Measurements from ENCODE around the gene LAMA5. TPM values are rescaled to one million over a fixed set of nuclear protein-coding genes. Genes with fewer than 3 reads are reported as not detected.

The LAMA5 gene
- total and polyA plus RNA-seq, 3 experiments from 2014 or later = 0.13 to 0.78 TPM; not detected in 1

GRCh38 chr20:62405108-62405980 is 38.2 kb upstream of the LAMA5 start:
- Histone ChIP-seq H3K4me1 (ENCODE audit: insufficient read depth, low read length) (peaks cover 23% of the 10 kb centered on the region), H3K27ac (ENCODE audit: low read depth, low read length) (no peak overlapping the region), H3K4me3 (ENCODE audit: low read length) (no peak overlapping the region), H3K27me3 (ENCODE audit: insufficient read depth, low read length, poor library complexity, severe bottlenecking) (no peaks in the 10 kb centered on the region), H3K9me3 (ENCODE audit: low read length) (no peaks in the 10 kb centered on the region), H3K36me3 (ENCODE audit: insufficient read depth, low read length) (no peaks in the 10 kb centered on the region)
- peak overlapping the region in 7 of 8 donors; percentile 29 to 69 (median 60) for H3K27ac Mint-ChIP-seq
- H3K27me3 Mint-ChIP-seq = no peaks in the 10 kb centered on the region
- ChIA-PET CTCF (no interaction called here), POLR2A (interaction anchor here (0.9 kb wide), 1 partner anchor 14 kb away, joined by 3 read pairs; no protein-coding TSS in a partner anchor)
- H3K4me3 Mint-ChIP-seq = peak overlapping the region; percentile 71 to 87 (median 76)
- H3K9me3 Mint-ChIP-seq = no peaks in the 10 kb centered on the region
- no peak for DNase-seq
- H3K4me1 Mint-ChIP-seq = peaks cover 15 to 42% (median 20%) of the 10 kb centered on the region in 3 donors
- H3K36me3 Mint-ChIP-seq = peaks cover 0 to 8% (median 0%) of the 10 kb centered on the region in 3 donors

- peak overlapping the region in 2 of 8 donors; percentile 14 to 60 for H3K27ac Mint-ChIP-seq
These were observed 37.6 kb upstream of the LAMA5 start for GRCh38 chr20:62404761-62405107.

GRCh38 chr20:62404112-62404665 is 37.1 kb upstream of the LAMA5 start:
- Histone ChIP-seq H3K36me3 (ENCODE audit: insufficient read depth, low read length) (no peaks in the 10 kb centered on the region), H3K9me3 (ENCODE audit: low read length) (no peaks in the 10 kb centered on the region), H3K27me3 (ENCODE audit: insufficient read depth, low read length, poor library complexity, severe bottlenecking) (no peaks in the 10 kb centered on the region), H3K27ac (ENCODE audit: low read depth, low read length) (no peak overlapping the region), H3K4me3 (ENCODE audit: low read length) (no peak overlapping the region), H3K4me1 (ENCODE audit: insufficient read depth, low read length) (peaks cover 23% of the 10 kb centered on the region)
- Mint-ChIP-seq H3K27me3 (no peaks in the 10 kb centered on the region), H3K4me1 (peaks cover 15 to 31% (median 16%) of the 10 kb centered on the region in 3 donors), H3K27ac (peak overlapping the region in 5 of 8 donors; percentile 17 to 74 (median 38)), H3K4me3 (peak overlapping the region in 5 of 7 donors; percentile 32 to 81 (median 72)), H3K36me3 (peaks cover 0 to 8% (median 0%) of the 10 kb centered on the region in 3 donors), H3K9me3 (no peaks in the 10 kb centered on the region)
- CTCF ChIA-PET = no interaction called here
- no peak for DNase-seq
- POLR2A ChIA-PET = no interaction called here

More at GRCh38 chr20:62404761-62405107, 37.6 kb upstream of the LAMA5 start:
- ChIA-PET POLR2A (no interaction called here), CTCF (no interaction called here)
- H3K27me3 ChIP-seq (ENCODE audit: insufficient read depth, low read length, poor library complexity, severe bottlenecking) = no peaks in the 10 kb centered on the region
- no peaks in the 10 kb centered on the region for H3K9me3 ChIP-seq (ENCODE audit: low read length)
- no peak for DNase-seq
- H3K36me3 ChIP-seq (ENCODE audit: insufficient read depth, low read length) = no peaks in the 10 kb centered on the region
- no peak overlapping the region for H3K27ac ChIP-seq (ENCODE audit: low read depth, low read length)
- H3K27me3 Mint-ChIP-seq = no peaks in the 10 kb centered on the region
- no peaks in the 10 kb centered on the region for H3K9me3 Mint-ChIP-seq
- peaks cover 23% of the 10 kb centered on the region for H3K4me1 ChIP-seq (ENCODE audit: insufficient read depth, low read length)
- peaks cover 0 to 8% (median 0%) of the 10 kb centered on the region in 3 donors for H3K36me3 Mint-ChIP-seq
- peak overlapping the region in 1 of 7 donors; percentile 83 for H3K4me3 Mint-ChIP-seq
- H3K4me3 ChIP-seq (ENCODE audit: low read length) = no peak overlapping the region
- H3K4me1 Mint-ChIP-seq = peaks cover 15 to 36% (median 20%) of the 10 kb centered on the region in 3 donors

- ChIA-PET CTCF (no interaction called here), POLR2A (interaction anchor here (0.6 kb wide), 1 partner anchor 17 kb away, joined by 4 read pairs; no protein-coding TSS in a partner anchor)
- peak overlapping the region in 4 of 8 donors; percentile 60 to 74 (median 68) for H3K27ac Mint-ChIP-seq
- no peak overlapping the region for H3K27ac ChIP-seq (ENCODE audit: low read depth, low read length)
- no peak for DNase-seq
- no peaks in the 10 kb centered on the region for H3K36me3 ChIP-seq (ENCODE audit: insufficient read depth, low read length)
- peaks cover 23% of the 10 kb centered on the region for H3K4me1 ChIP-seq (ENCODE audit: insufficient read depth, low read length)
- H3K4me3 ChIP-seq (ENCODE audit: low read length) = no peak overlapping the region
- H3K27me3 ChIP-seq (ENCODE audit: insufficient read depth, low read length, poor library complexity, severe bottlenecking) = no peaks in the 10 kb centered on the region
- H3K27me3 Mint-ChIP-seq = no peaks in the 10 kb centered on the region
- H3K9me3 Mint-ChIP-seq = no peaks in the 10 kb centered on the region
- H3K4me3 Mint-ChIP-seq = peak overlapping the region in 3 of 7 donors; percentile 20 to 72 (median 66)
- no peaks in the 10 kb centered on the region for H3K9me3 ChIP-seq (ENCODE audit: low read length)
- peaks cover 15 to 31% (median 16%) of the 10 kb centered on the region in 3 donors for H3K4me1 Mint-ChIP-seq
- H3K36me3 Mint-ChIP-seq = peaks cover 0 to 8% (median 0%) of the 10 kb centered on the region in 3 donors
These were observed 36.2 kb upstream of the LAMA5 start for GRCh38 chr20:62403331-62403730.

- POLR2A ChIA-PET = no interaction called here
- H3K4me1 Mint-ChIP-seq = peaks cover 15 to 31% (median 16%) of the 10 kb centered on the region in 3 donors
These were observed 35.5 kb upstream of the LAMA5 start for GRCh38 chr20:62402456-62403150.

GRCh38 chr20:62401331-62401779 is 34.2 kb upstream of the LAMA5 start:
- H3K4me1 ChIP-seq (ENCODE audit: insufficient read depth, low read length) = peaks cover 12% of the 10 kb centered on the region
- Mint-ChIP-seq H3K4me3 (no peak overlapping the region), H3K9me3 (no peaks in the 10 kb centered on the region), H3K36me3 (peaks cover 0 to 9% (median 3%) of the 10 kb centered on the region in 3 donors), H3K4me1 (peaks cover 15 to 26% (median 16%) of the 10 kb centered on the region in 3 donors), H3K27me3 (no peaks in the 10 kb centered on the region), H3K27ac (no peak overlapping the region)
- H3K4me3 ChIP-seq (ENCODE audit: low read length) = no peak overlapping the region
- no peak for DNase-seq
- no peaks in the 10 kb centered on the region for H3K9me3 ChIP-seq (ENCODE audit: low read length)
- H3K36me3 ChIP-seq (ENCODE audit: insufficient read depth, low read length) = no peaks in the 10 kb centered on the region
- H3K27me3 ChIP-seq (ENCODE audit: insufficient read depth, low read length, poor library complexity, severe bottlenecking) = no peaks in the 10 kb centered on the region
- ChIA-PET CTCF (no interaction called here), POLR2A (no interaction called here)
- no peak overlapping the region for H3K27ac ChIP-seq (ENCODE audit: low read depth, low read length)

More at GRCh38 chr20:62402456-62403150, 35.5 kb upstream of the LAMA5 start:
- no peak for DNase-seq
- Mint-ChIP-seq H3K36me3 (peaks cover 0 to 8% (median 3%) of the 10 kb centered on the region in 3 donors), H3K4me3 (peak overlapping the region in 1 of 7 donors; percentile 72), H3K27me3 (no peaks in the 10 kb centered on the region), H3K27ac (peak overlapping the region in 1 of 8 donors; percentile 74), H3K9me3 (no peaks in the 10 kb centered on the region)
- CTCF ChIA-PET = no interaction called here
- H3K4me3 ChIP-seq (ENCODE audit: low read length) = no peak overlapping the region
- peaks cover 17% of the 10 kb centered on the region for H3K4me1 ChIP-seq (ENCODE audit: insufficient read depth, low read length)
- H3K36me3 ChIP-seq (ENCODE audit: insufficient read depth, low read length) = no peaks in the 10 kb centered on the region
- H3K27ac ChIP-seq (ENCODE audit: low read depth, low read length) = no peak overlapping the region
- no peaks in the 10 kb centered on the region for H3K9me3 ChIP-seq (ENCODE audit: low read length)
- no peaks in the 10 kb centered on the region for H3K27me3 ChIP-seq (ENCODE audit: insufficient read depth, low read length, poor library complexity, severe bottlenecking)

GRCh38 chr20:62400541-62400940 is 33.4 kb upstream of the LAMA5 start:
- Histone ChIP-seq H3K36me3 (ENCODE audit: insufficient read depth, low read length) (no peaks in the 10 kb centered on the region), H3K9me3 (ENCODE audit: low read length) (no peaks in the 10 kb centered on the region), H3K4me3 (ENCODE audit: low read length) (no peak overlapping the region), H3K4me1 (ENCODE audit: insufficient read depth, low read length) (peaks cover 4% of the 10 kb centered on the region), H3K27me3 (ENCODE audit: insufficient read depth, low read length, poor library complexity, severe bottlenecking) (no peaks in the 10 kb centered on the region), H3K27ac (ENCODE audit: low read depth, low read length) (no peak overlapping the region)
- Mint-ChIP-seq H3K27me3 (no peaks in the 10 kb centered on the region), H3K4me3 (peak overlapping the region in 1 of 7 donors; percentile 38), H3K4me1 (peaks cover 9 to 18% (median 10%) of the 10 kb centered on the region in 3 donors), H3K36me3 (peaks cover 0 to 9% (median 3%) of the 10 kb centered on the region in 3 donors), H3K27ac (no peak overlapping the region), H3K9me3 (no peaks in the 10 kb centered on the region)
- POLR2A ChIA-PET = no interaction called here
- CTCF ChIA-PET = interaction anchor here (1.5 kb wide), 1 partner anchor 18 kb away, joined by 4 read pairs; no protein-coding TSS in a partner anchor
- no peak for DNase-seq
